GM18867 (cell line): ENCODE data around the gene RANBP3.
"Not testable (repeated sequence)": the region's sequence is repeated elsewhere in the genome, so short reads cannot be mapped to it uniquely, and the experiment has no call there.

Source experiments
- ATAC-seq: cut with Tn5 transposase; IDR thresholded peaks from one replicate; pipeline ENCODE4 v1.9.1; 2021; ENCODE audit warnings: mild to moderate bottlenecking, moderate library complexity; ENCODE audit not compliant: unreplicated experiment

Gene RANBP3

GRCh38 chr19:5967994-5968430 is 9.9 kb downstream of the RANBP3 start:
- no peak for ATAC-seq

- no peak for ATAC-seq
These were observed 10.4 kb downstream of the RANBP3 start for GRCh38 chr19:5967571-5967970.

- ATAC-seq, result no peak
These were observed 11.0 kb downstream of the RANBP3 start for GRCh38 chr19:5966941-5967340.

- ATAC-seq, result no peak
These were observed 11.7 kb downstream of the RANBP3 start for GRCh38 chr19:5966215-5966614.

- ATAC-seq, result no peak
These were observed 12.9 kb downstream of the RANBP3 start for GRCh38 chr19:5964816-5965565.

- no peak for ATAC-seq
These were observed 14.1 kb downstream of the RANBP3 start for GRCh38 chr19:5963855-5964254.

- not testable (repeated sequence) for ATAC-seq
These were observed 14.7 kb downstream of the RANBP3 start for GRCh38 chr19:5963259-5963658.

- ATAC-seq, result no peak
These were observed 15.7 kb downstream of the RANBP3 start for GRCh38 chr19:5961969-5962945.

GRCh38 chr19:5961641-5961968 is 16.3 kb downstream of the RANBP3 start:
- not testable (repeated sequence) for ATAC-seq

- no peak for ATAC-seq
These were observed 17.6 kb downstream of the RANBP3 start for GRCh38 chr19:5960005-5961001.

GRCh38 chr19:5959260-5960004 is 18.5 kb downstream of the RANBP3 start:
- ATAC-seq, result no peak

- no peak for ATAC-seq
These were observed 19.2 kb downstream of the RANBP3 start for GRCh38 chr19:5958851-5959122.

GRCh38 chr19:5958074-5958850 is 19.7 kb downstream of the RANBP3 start:
- ATAC-seq, result no peak

- ATAC-seq, result no peak
These were observed 20.8 kb downstream of the RANBP3 start for GRCh38 chr19:5957170-5957569.

GRCh38 chr19:5956728-5957127 is 21.2 kb downstream of the RANBP3 start:
- no peak for ATAC-seq

GRCh38 chr19:5956323-5956722 is 21.6 kb downstream of the RANBP3 start:
- no peak for ATAC-seq

GRCh38 chr19:5955636-5955935 is 22.4 kb downstream of the RANBP3 start:
- no peak for ATAC-seq

GRCh38 chr19:5954293-5954692 is 23.6 kb downstream of the RANBP3 start:
- no peak for ATAC-seq

GRCh38 chr19:5953680-5954213 is 24.2 kb downstream of the RANBP3 start:
- no peak for ATAC-seq
